EL (cell line): Measurements from ENCODE around the gene TMSB15B.
"Not testable (repeated sequence)": the region's sequence is repeated elsewhere in the genome, so short reads cannot be mapped to it uniquely, and the experiment has no call there.

Source experiments
- DNase-seq: peaks from one replicate; pipeline ENCODE4 v3.0.0-alpha.2; 2016

Gene TMSB15B

DNA sequence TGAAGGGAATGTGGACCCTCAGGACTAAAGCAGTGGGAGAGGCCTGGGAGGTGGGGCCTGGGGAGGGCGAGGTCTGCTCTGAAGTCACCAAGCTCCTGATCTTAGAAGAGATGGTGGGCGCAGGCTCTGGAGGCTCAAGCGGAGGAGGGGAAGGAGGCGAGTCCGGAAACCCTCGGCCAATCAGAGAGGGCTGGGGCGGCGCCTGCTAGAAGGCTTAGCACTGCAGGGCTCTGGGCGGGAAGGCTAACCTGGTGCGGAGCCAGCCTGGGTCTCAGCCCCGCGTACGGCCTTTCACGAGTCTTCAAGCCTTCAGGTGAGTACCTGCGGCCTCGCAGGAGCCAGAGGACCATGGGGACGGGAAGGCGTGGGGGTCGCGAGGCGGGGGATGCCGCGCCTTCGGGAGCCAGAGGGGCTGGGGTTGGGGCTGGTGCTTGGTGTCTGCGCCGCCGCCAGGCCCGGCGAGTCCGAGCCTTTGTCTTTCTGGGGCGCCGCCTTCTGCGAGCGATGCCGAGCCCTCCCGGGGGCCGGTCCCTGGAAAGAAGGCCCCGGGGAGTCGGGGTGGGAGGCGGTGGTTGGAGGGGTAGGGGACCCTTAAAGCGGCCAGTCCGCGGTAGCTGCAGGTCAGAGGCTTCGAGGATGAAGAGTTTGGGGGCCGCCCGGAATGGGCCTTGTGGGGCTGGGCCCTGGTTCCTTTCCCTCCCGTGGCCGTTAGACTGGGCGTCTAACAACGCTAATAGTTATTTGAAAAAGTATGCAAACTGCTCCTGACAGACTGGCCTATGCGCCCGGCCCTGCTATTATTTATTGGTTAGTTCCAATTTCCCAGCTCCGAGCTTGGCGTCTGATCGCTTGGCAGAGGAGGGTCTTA is at the start of gene TMSB15B:
Gene TMSB15B (plus strand): TSS at position 217 of the 868 bp plus-strand sequence.
- DNase-seq, result not testable (repeated sequence)

DNA sequence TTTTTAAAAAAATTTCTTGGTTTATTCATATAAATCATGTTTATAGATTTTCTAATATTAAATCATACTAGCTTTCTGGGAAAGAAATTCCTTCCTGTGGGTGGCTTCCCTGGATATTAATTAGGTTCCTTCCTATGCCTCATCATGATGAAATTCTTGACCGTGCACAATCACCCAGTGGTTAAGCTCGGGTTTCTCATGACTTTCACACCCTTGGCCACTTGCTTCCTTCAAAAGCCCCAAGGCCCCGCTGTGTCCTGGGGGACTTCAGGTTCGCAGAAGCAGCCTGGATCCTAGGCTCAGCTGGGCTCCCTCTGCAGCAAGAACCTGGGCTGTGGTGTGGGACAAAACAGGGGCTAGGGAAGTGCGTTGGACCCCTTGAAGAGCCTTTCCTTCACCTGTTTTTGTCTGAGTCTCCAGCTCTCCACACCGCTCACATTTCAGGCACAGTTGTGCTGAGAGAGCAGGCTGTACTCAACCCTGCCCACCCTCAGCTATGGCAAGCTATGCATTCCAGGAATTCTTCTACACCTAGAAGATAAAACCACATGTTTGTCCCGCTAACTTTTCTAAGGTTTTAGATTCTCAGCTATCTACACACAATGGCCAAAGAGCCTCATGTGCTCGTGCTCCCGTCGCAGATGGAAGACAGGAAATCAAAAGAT is 48.9 kb upstream of the TMSB15B start:
- peak; percentile 38 for DNase-seq

DNA sequence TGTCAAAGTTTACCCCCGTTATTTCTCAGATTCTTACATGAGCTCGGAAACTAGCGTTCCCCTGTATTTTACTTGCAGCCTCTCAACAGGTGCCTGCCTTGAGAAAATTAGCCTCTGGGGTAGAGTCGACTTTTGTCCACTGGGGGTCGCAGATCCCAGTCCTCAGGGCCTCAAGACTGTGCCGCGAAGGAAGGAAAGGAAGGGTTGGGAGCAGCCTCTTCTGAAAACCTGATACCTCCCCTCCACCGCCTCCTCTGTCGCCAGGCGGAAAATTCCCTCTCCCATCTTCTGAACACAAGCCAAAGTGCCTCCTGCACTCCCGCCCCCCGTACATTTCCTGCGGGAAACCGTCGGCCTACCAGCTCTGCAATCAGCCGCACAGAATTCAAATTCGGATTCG is 44.4 kb upstream of the TMSB15B start:
- DNase-seq, result peak; percentile 79

DNA sequence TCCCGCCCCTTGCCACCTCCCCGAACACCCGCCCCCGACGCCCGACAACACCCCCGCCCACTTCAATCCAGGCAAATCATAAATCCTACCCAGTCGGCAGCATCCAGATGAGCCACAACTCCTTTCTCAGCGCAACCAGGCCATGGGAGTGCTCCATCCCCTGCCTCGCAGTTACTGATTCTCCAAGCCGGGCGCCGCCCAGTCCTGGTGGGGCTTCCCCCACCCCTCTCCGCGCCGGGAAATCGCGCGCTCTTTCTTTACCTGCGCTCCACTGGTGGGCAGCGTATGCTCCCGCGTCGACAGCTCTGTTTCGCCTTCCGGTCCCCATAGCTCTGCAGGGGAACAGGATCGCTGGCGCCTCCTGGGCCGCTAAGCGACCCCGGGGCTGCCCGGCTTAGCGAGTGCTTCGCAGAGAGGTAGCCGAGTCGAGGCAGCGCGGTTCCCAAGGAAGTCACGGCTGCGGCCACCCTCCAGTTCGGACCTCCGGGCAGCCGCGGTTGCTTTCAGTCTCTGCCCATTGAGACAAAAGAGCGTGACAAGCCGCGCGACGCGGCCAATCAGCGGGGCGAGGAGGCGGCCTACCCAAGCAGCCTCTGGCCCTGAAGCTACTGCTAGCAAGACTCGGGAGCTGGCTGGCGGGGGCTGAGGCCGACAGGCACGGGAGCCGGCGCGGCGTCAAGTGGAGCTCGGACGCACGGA is 43.7 kb upstream of the TMSB15B start:
- DNase-seq, result peak; percentile 72

DNA sequence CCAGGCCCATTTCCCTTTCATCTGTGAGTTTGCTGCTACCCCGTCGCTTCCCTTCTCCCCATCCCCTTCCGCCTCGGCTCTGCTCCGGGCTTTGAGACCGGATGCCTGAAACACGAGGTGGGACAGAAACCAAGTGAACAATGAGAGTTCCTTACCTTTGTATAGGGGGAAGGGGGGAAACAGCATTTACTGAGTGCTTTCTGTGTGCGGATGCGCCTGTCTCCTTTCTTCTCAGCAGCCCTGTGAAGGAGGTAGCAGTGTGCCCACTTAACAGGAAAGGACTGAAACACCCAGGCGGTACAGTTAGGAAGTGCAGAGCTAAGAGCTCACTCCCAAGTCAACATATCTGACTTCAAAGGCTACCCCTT is 43.2 kb upstream of the TMSB15B start:
- peak; percentile 44 for DNase-seq

DNA sequence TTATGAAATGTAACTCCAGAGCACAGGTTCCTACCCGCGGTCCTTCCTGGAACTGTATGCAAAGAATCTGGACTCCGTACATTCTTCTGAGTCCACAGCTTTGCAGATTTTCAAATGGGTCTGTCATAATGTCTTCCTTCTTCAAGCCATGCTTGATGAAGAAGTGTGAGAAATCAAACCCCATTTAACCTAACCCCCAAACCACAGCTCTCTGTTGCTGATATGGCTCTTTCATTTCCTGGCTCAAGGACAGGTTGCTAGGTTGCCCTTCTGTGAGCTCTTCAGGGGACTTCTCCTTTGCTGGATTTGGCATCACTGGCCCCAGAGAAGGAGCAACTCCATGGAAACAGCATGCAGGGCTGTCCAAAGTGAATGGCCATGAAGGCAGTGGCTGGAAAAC is 41.9 kb upstream of the TMSB15B start:
- DNase-seq, result not testable (repeated sequence)

DNA sequence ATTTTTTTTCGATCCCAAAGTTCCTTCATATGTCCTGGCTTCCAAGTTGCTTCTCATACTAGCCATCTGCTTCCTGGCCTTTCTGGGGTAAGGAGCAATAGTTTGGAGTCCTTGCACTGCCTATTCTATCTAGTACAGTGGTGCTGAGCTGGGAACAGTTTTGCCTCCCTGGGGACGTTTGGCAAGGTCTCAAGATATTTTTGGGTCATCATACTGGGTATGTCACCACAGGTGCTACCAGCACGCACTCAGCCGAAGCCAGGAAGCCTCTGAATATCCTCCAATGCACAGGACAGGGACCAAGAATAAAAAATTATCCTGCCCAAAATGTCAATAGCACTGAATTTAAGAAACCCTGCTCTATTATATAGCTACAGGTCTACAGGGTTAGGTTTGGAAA is 35.4 kb upstream of the TMSB15B start:
- DNase-seq, result no peak

DNA sequence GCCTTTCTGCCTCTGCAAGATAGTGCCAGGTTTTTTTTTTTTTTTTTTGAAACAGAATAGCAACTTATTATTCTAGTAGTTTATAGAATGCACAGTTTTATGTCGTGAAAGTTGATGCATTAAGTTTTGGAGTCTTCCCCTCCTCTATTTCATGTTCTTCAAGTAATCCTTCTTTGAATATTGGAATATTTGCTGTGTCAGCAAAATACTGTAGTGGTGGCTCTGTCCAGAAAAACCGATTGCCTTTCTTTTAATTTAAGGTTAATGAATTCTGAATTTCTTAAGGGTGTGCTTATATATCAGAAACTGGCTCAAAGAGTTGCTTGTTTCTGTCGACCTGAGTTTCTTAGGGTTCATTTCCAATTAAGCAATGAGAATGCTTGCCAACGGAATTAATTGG is 34.8 kb upstream of the TMSB15B start:
- no peak for DNase-seq

DNA sequence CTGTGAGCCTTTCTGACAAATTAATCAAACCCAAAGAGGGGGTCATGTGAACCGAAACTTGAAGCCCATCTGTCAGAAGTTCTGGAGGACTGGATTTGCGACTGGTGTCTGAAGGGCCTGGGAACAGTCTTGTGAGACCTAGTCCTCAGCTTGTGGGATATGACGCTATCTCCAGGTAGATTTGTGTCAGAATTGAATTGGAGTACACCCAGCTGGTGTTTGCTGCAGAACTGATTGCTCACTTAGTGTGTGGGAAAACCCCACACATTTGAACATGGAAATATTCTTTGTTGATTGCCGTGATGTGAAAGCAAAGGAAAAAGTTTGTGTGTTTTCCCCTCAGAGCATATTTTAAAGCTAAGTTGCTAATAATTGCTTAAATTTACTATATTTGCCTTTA is 30.3 kb upstream of the TMSB15B start:
- DNase-seq, result no peak

DNA sequence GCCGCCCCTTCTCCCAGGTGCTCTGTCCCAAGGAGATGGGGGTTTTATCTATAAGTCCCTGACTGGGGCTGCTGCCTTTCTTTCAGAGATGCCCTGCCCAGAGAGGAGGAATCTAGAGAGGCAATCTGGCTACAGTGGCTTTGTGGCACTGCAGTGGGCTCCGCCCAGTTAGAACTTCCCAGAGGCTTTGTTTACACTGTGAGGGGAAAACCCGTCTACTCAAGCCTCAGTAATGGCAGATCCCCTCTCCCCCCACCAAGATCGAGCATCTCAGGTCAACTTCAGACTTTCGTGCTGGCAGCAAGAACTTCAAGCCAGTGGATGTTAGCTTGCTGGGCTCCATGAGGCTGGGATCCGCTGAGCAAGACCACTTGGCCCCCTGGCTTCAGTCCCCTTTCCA is 22.2 kb upstream of the TMSB15B start:
- not testable (repeated sequence) for DNase-seq

DNA sequence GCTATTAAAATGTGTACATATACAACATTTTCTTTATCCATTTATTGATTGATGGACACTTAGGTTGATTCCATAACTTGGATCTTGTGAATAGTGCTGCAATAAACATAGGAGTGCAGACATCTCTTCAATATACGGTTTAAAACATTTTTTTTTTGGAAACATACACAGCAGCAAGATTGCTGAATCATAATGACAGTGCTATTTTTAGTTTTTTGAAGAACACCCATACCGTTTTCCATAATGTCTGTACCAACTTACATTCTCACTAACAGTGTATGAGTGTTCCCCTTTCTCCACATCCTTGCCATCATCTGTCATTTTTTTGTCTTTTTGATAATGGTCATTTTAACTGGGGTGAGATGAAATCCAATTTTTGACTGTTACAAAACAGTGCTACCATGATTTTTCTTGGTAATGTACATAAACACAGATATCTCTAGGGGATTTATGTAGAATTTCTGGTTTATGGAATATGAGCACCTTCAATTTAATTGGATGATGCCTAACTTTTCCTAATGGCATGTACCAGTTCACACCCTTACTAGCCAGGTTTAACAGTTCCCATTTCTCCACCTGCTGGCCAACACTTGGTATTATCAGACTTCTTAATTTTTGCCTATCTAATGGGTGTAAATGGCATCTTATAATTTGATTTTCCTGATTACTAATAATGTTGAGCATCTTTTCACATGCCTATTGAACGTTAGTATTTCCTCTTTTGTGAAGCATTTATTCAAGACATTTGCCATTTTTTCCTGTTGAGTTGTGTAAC is 21.0 kb upstream of the TMSB15B start:
- peak; percentile 36 for DNase-seq

DNA sequence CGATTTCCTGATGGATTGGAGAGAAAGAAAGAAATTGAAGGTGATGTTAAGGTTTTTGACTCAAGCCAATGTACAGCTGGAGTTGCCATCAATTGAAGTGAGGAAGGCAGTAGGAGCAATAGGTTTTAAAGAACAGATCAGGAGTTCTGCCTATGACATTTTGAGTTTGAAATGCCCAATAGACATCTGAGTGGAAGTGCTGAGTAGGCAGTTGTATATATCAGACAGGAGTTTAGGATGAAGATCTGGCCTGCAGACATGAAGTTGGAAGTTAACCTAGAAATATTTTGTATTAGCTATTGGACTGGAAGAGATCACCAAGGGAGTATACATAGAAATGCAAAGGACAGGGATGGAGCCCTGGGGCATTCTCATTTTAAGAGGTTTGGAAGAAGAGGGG is 12.9 kb upstream of the TMSB15B start:
- no peak for DNase-seq

DNA sequence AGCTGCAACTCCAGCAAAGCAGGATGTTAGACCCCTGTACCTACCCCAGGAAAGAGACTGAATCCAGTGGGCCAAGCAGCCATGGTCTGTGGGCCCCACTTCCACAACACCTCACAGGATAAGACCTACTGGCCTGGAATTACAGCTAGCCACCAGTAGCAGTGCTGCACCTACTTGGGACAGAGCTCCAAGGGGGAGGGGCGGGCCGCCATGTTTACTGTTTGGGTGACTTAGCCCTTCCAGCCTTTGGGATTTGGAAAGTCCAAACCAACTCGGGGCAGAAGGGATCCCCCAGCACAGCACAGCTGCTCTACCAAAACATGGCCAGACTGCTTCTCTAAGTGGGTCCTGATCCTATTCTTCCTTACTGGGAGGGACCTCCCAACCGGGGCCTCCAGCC is 9.1 kb upstream of the TMSB15B start:
- no peak for DNase-seq

DNA sequence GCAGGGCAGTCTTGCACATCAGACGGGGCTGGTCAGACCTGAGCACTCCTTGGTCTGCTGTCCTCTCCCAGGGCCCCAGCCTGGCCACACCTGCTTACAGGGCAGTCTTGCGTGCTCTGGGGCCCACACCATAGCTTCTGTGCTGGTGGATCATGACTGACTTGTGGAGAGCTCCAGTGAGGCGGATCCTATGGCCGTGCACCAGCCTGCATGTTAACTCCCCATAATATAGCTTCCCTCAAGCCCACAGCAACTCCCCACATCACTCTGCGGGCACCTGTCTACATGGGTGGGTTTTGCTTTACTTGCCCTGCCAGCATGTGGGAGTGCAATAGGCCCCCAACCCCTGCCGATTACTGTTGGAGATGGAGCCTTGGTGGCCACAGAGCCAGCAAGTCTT is 8.2 kb upstream of the TMSB15B start:
- no peak for DNase-seq

DNA sequence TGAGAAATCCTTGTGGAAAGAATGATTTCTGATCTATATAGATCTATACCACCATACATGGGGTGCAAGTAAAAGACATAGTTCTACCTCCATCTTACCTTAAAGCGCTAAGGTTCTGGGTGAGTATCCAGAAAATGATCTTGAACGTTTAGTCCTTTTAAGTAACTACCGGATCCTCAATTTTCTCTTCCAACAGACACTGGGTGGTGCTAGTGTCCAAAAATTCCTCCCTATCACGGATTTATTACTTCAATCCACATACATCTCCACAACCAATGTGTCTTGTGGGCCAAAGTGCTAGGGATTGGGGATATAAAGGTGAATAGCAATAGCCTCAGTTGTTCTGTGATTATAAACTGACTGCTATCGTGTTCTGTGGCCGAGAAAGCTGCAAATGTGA is 1.8 kb upstream of the TMSB15B start:
- DNase-seq, result not testable (repeated sequence)

DNA sequence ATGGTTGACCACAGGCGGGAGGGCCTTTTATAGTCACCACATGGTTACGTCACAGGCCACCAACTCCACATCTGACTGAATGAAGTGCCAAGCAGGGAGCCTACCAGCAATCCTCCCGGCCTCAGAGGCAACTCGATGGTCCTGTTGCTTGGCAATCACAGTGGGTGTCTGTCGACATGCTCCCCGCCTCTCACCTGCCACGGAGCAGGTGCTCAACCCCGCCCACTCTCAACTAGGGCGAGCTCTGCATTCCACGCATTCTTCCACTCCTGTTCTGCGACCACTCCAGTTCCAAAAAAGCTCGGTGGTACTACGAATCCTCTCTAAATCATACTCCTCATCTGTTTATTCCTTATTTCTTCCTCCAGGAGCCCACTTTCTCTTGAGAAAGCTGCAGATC is 21.1 kb downstream of the TMSB15B start:
- DNase-seq, result not testable (repeated sequence)

DNA sequence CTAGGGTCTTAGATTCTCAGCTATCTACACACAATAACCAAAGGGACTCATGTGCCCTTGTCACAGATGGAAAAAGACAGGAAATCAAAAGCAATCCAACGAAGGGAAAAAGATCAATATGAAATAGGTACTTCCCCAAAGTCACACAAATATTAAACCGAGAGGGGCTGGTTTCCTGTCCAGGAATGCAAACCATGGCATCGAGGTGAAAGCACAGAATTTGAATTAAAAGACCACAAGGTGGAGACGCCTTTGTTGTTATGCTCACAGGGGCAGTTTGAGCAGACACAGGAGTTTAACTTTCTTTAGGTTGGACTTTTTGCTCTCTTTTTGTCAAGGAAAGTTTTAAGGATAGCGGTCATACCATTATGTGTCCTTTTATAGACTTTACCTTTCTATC is 36.8 kb downstream of the TMSB15B start:
- no peak for DNase-seq

DNA sequence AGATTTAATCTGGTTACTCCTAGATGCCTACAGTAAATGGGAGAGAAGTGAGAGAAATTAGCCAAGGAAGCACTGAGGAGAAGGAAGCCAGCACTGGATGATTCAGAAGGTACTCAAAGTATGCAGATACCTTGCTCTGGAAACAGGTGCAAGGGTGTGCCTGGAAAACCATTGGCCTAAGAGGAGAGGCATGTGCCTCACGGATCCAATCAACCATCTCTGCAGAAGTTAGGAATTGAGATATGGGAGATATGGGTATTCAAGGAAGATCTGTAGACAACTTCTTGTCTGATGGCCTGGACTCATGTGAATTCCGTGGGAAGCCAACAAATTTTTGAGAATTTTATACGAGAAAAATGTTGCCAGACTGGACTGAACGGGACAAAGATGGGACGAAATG is 46.4 kb downstream of the TMSB15B start:
- no peak for DNase-seq

DNA sequence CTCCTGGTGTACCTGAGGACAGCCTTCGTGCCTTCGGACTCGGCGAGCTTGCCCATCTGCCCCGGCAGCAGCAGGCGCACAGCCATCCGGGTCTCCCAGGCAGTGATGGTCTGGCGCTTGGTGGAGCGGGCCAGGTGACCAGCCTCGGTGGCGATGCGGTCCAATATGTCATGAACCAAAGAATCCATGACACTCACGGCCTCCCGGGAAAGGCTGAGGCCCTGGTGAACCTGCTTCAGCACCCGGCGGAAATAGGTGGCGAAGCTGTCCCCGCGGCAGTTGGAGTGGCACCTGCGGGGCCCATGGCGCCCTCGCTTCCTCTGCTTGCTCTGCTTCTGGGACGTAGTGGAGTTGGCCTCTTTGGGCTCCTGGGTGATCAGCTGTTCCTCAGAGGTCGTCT is 50.7 kb downstream of the TMSB15B start:
- DNase-seq, result no peak

DNA sequence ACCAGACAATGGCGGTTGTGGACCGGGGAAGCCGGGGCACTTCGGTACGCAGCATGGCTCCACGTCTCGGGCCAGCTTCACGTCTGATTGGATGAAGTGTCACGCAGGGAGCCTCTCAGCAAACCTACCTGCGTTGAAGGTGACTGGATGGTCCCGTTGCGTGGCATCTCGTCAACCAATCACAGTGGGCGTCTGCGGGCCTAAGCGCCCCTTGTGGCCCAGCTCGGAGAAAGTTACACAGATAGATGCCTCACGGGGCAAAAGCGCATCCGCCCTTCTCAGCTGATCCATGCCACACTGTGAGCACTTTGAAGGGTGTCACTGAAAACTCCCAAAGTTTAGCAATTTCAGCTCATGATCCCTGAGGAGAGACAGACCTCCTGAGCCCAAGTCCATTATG is 51.2 kb downstream of the TMSB15B start, which contains the start of gene H2BW1:
Gene H2BW1 (minus strand): TSS at position 103 of the 400 bp plus-strand sequence. CDS start 132 bp downstream, outside the sequence.
- no peak for DNase-seq

DNA sequence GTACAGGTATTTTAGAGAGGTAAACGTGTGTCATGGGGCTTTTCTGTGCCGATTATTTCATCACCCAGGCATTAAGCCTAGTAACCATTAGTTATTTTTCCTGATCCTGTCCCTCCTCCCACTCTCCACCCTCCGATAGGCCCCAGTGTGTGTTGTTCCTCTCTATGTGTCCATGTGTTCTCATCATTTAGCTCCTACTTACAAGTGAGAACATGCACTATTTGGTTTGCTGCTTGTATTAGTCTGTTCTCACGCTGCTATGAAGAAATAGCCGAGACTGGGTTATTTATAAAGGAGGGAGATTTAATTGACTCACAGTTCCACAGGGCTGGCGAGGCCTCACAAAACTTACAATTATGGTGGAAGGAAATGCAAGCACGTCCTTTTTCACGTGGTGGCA is 53.1 kb downstream of the TMSB15B start:
- DNase-seq, result not testable (repeated sequence)
